Chondrocyte (in vitro differentiated cells): Measurements from ENCODE around the gene GRM4. TPM values are rescaled to one million over a fixed set of nuclear protein-coding genes. Genes with fewer than 3 reads are reported as not detected.

Experiments used
- DNase-seq: peaks from one replicate; pipeline ENCODE4 v3.0.0; 2021; ENCODE audit warnings: mixed read lengths, low spot score
- H3K27ac Mint-ChIP-seq: one replicate; pipeline ENCODE4 v1.8.0; 2021; ENCODE audit warnings: mild to moderate bottlenecking, moderate library complexity, mixed read lengths; ENCODE audit not compliant: unreplicated experiment
- H3K27me3 Mint-ChIP-seq: 2 replicates; pipeline ENCODE4 v1.8.0; 2021; ENCODE audit warnings: low read depth, mixed read lengths
- H3K36me3 Mint-ChIP-seq: 2 replicates; pipeline ENCODE4 v1.8.0; 2021; ENCODE audit warnings: low read depth, mixed read lengths
- H3K4me1 Mint-ChIP-seq: 2 replicates; pipeline ENCODE4 v1.8.0; 2021; ENCODE audit warnings: low read depth, mild to moderate bottlenecking, mixed read lengths
- H3K4me3 Mint-ChIP-seq: one replicate; pipeline ENCODE4 v1.8.0; 2021; ENCODE audit warnings: mild to moderate bottlenecking, moderate library complexity, mixed read lengths; ENCODE audit not compliant: unreplicated experiment
- H3K9me3 Mint-ChIP-seq: 2 replicates; pipeline ENCODE4 v1.8.0; 2021; ENCODE audit warnings: low read depth, mixed read lengths
- CTCF ChIP-seq: fragments of 200-600 bp; sonication (generic); IDR thresholded peaks from 2 replicates; pipeline ENCODE4 v1.5.0; 2021; ENCODE audit warnings: antibody characterized with exemption, mild to moderate bottlenecking, moderate library complexity
- total RNA-seq: library from RNA; stranded (reverse); gene quantifications from 3 replicates; pipeline ENCODE4 v1.2.1, GENCODE V29; 2021

The GRM4 gene
- total RNA-seq, 1 donor from 2014 or later: 0.27 TPM

GRCh38 chr6:34144581-34145160 is 1.2 kb downstream of the GRM4 start:
- no peak overlapping the region for H3K27ac Mint-ChIP-seq
- H3K4me1 Mint-ChIP-seq: peaks cover 11% of the 10 kb centered on the region
- no peaks in the 10 kb centered on the region for H3K9me3 Mint-ChIP-seq
- H3K4me3 Mint-ChIP-seq: peak overlapping the region; percentile 56
- H3K36me3 Mint-ChIP-seq: no peaks in the 10 kb centered on the region
- H3K27me3 Mint-ChIP-seq: peaks cover 27% of the 10 kb centered on the region
- no peak for TF ChIP-seq CTCF
- DNase-seq: peak; percentile 74

GRCh38 chr6:34143884-34144580 is 1.9 kb downstream of the GRM4 start:
- Mint-ChIP-seq H3K36me3 (no peaks in the 10 kb centered on the region), H3K9me3 (no peaks in the 10 kb centered on the region), H3K27ac (no peak overlapping the region), H3K4me3 (peak overlapping the region; percentile 52), H3K27me3 (peaks cover 33% of the 10 kb centered on the region), H3K4me1 (peaks cover 11% of the 10 kb centered on the region)
- peak; percentile 65 for TF ChIP-seq CTCF
- DNase-seq: peak; percentile 90

GRCh38 chr6:34143196-34143883 is 2.5 kb downstream of the GRM4 start:
- peak; percentile 77 for DNase-seq
- H3K36me3 Mint-ChIP-seq: no peaks in the 10 kb centered on the region
- peaks cover 38% of the 10 kb centered on the region for H3K27me3 Mint-ChIP-seq
- H3K4me3 Mint-ChIP-seq: no peak overlapping the region
- peaks cover 11% of the 10 kb centered on the region for H3K4me1 Mint-ChIP-seq
- no peak for TF ChIP-seq CTCF
- no peak overlapping the region for H3K27ac Mint-ChIP-seq
- no peaks in the 10 kb centered on the region for H3K9me3 Mint-ChIP-seq

- peaks cover 41% of the 10 kb centered on the region for H3K27me3 Mint-ChIP-seq
- H3K4me3 Mint-ChIP-seq: no peak overlapping the region
Observed at GRCh38 chr6:34142061-34142998, 3.6 kb downstream of the GRM4 start.

More at GRCh38 chr6:34142061-34142998, 3.6 kb downstream of the GRM4 start:
- Mint-ChIP-seq H3K27ac (no peak overlapping the region), H3K36me3 (no peaks in the 10 kb centered on the region), H3K9me3 (no peaks in the 10 kb centered on the region), H3K4me1 (peaks cover 11% of the 10 kb centered on the region)
- no peak for TF ChIP-seq CTCF
- DNase-seq: peak; percentile 75
